Naive thymus-derived CD4-positive, alpha-beta T cell (primary cell): ENCODE measurements around the gene SNX9. TPM values are rescaled to one million over a fixed set of nuclear protein-coding genes. Genes with fewer than 3 reads are reported as not detected.

Experiments used
- ATAC-seq: fragments of 150-1000 bp; cut with Tn5 transposase; 2 replicates; pipeline ENCODE4 v1.10.0; 2021; ENCODE audit warnings: mild to moderate bottlenecking, moderate library complexity
- CTCF ChIA-PET: fragments of 350-600 bp; sonication (Branson Sonifier 250); formaldehyde crosslinking; loops from one replicate; lab custom pipeline; 2021; ENCODE audit warnings: antibody characterized with exemption; lab: Charles Lee
- POLR2A ChIA-PET: fragments of 350-600 bp; sonication (Branson Sonifier 250); formaldehyde crosslinking; loops from one replicate; lab custom pipeline; 2021; ENCODE audit warnings: antibody characterized with exemption, inconsistent platforms; lab: Charles Lee
- DNase-seq, 9 donors: peaks; one replicate each; pipeline versions ENCODE4 v3.0.0 to v3.0.0-alpha.2; 2020 to 2022; ENCODE audit warnings: mixed read lengths in 1 of 9
- H3K27ac ChIP-seq: one replicate; pipeline ENCODE4 v1.7.0; 2013; ENCODE audit warnings: mild to moderate bottlenecking, low read depth, low read length, moderate library complexity
- H3K27me3 ChIP-seq, 2 donors: one replicate each; pipeline ENCODE4 v1.7.0; 2013; ENCODE audit warnings: low read length in 2 of 2, mild to moderate bottlenecking in 2 of 2, moderate library complexity in 2 of 2; ENCODE audit not compliant: control insufficient read depth in 2 of 2, insufficient read depth in 2 of 2
- H3K36me3 ChIP-seq, 3 experiments: 1 replicate in 2 of 3; 2 replicates in 1 of 3; pipeline ENCODE4 v1.7.0; 2013; ENCODE audit warnings: low read length in 3 of 3, mild to moderate bottlenecking in 3 of 3, moderate library complexity in 1 of 3; ENCODE audit not compliant: insufficient read depth in 3 of 3, control insufficient read depth in 2 of 3
- H3K4me1 ChIP-seq, 2 donors: one replicate each; pipeline ENCODE4 v1.7.0; 2013; ENCODE audit warnings: low read length in 2 of 2, mild to moderate bottlenecking in 2 of 2, moderate library complexity in 1 of 2; ENCODE audit not compliant: control insufficient read depth in 2 of 2, insufficient read depth in 2 of 2
- H3K4me3 ChIP-seq: 2 replicates; pipeline ENCODE4 v1.7.0; 2013; ENCODE audit warnings: mild to moderate bottlenecking, low read length
- H3K9me3 ChIP-seq, 3 experiments: 1 replicate in 2 of 3; 2 replicates in 1 of 3; pipeline ENCODE4 v1.7.0; 2013; ENCODE audit warnings: low read length in 3 of 3; ENCODE audit not compliant: control insufficient read depth in 2 of 3
- H3K27ac Mint-ChIP-seq, 9 donors: one replicate each; pipeline ENCODE4 v1.8.0; 2020 to 2022; ENCODE audit warnings: mixed read lengths in 9 of 9, mild to moderate bottlenecking in 8 of 9, moderate library complexity in 5 of 9, inconsistent platforms in 2 of 9
- H3K27me3 Mint-ChIP-seq, 5 donors: one replicate each; pipeline ENCODE4 v1.8.0; 2021 to 2022; ENCODE audit warnings: mixed read lengths in 5 of 5, mild to moderate bottlenecking in 1 of 5
- H3K36me3 Mint-ChIP-seq, 5 donors: one replicate each; pipeline ENCODE4 v1.8.0; 2020 to 2022; ENCODE audit warnings: mixed read lengths in 5 of 5, mild to moderate bottlenecking in 3 of 5, inconsistent platforms in 1 of 5
- H3K4me1 Mint-ChIP-seq, 7 donors: one replicate each; pipeline ENCODE4 v1.8.0; 2020 to 2022; ENCODE audit warnings: mixed read lengths in 7 of 7, mild to moderate bottlenecking in 3 of 7, inconsistent platforms in 1 of 7
- H3K4me3 Mint-ChIP-seq, 10 donors: one replicate each; pipeline ENCODE4 v1.8.0; 2020 to 2022; ENCODE audit warnings: mild to moderate bottlenecking in 10 of 10, mixed read lengths in 10 of 10, moderate library complexity in 6 of 10, inconsistent platforms in 2 of 10
- H3K9me3 Mint-ChIP-seq, 11 donors: one replicate each; pipeline ENCODE4 v1.8.0; 2020 to 2022; ENCODE audit warnings: mixed read lengths in 11 of 11, mild to moderate bottlenecking in 4 of 11, inconsistent platforms in 1 of 11, moderate library complexity in 1 of 11
- intact Hi-C, 2 donors: fragments of 100-400 bp; cut with micrococcal nuclease; formaldehyde crosslinking; loops; one replicate each; pipeline ENCODE4 v1.15.1; 2023
- polyA plus RNA-seq, 2 donors: library from polyadenylated mRNA; unstranded; fragments of 300-500 nt; fragmentation: Illumina TruSeq; gene quantifications; one replicate each; pipeline ENCODE4 v1.2.3, GENCODE V29; 2021
- total RNA-seq, 6 experiments: library from RNA in 5 of 6; stranded (reverse) in 5 of 6; gene quantifications; 1 replicate in 5 of 6; 2 replicates in 1 of 6; pipeline ENCODE4 v1.2.3 and lab custom pipeline; 2021 to 2026

The SNX9 gene
- total and polyA plus RNA-seq, 7 experiments from 2014 or later: 13.4 to 51.5 (median 36.4) TPM

DNA sequence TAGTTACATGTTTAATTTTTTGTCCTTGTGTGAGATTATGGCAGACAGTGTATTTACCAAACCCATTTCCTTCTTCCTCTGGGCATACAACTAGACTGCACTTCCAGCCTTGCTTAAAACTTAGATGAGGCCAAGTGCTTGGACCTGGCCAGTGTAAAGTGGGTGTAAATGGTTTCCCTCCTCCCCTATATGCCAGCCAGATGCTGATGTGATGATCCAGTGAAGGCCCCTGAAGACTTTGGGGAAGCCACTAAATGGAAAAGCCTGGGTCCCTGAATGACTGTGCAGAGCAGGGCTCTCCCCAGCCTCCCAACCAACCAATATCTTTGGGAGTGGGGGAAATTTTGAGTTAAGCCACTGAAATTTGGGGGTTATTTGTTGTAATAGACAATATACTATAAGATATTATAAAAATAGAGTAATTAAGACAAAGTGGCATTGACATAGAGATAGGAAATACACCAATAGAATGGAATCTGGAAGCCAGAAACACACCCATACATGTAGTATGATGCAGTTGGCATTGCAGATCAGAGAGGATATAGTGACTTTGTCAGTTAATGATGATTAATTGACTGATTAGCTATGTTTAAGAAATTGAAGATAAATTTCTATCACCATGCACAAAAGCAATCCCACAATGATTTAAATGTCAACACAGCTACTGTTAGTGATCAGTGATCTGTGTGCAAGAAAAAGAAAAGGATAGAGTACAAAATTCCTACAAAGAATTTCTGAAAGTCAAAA is 10.4 kb upstream of the SNX9 start:
- H3K9me3 ChIP-seq: peaks cover 0 to 9% (median 0%) of the 10 kb centered on the region in 3 experiments
- no peaks in the 10 kb centered on the region for H3K27me3 ChIP-seq
- no peaks in the 10 kb centered on the region for H3K36me3 ChIP-seq
- H3K4me3 ChIP-seq: no peak overlapping the region
- H3K9me3 Mint-ChIP-seq: peaks cover 0 to 23% (median 9%) of the 10 kb centered on the region in 11 donors
- no peak overlapping the region for H3K27ac ChIP-seq
- no peak for DNase-seq
- H3K36me3 Mint-ChIP-seq: peaks cover 0 to 11% (median 5%) of the 10 kb centered on the region in 5 donors
- ChIA-PET POLR2A (interaction anchor here (1.4 kb wide), 2 partner anchors 10 to 48 kb away, joined by 3 to 4 read pairs; no protein-coding TSS in a partner anchor), CTCF (interaction anchor here (0.9 to 1.2 kb wide), 2 partner anchors 8 to 61 kb away, joined by 3 read pairs; no protein-coding TSS in a partner anchor)
- intact Hi-C loops: no loop called here
- peaks cover 19 to 64% (median 58%) of the 10 kb centered on the region in 7 donors for H3K4me1 Mint-ChIP-seq
- peak overlapping the region in 8 of 9 donors; percentile 30 to 91 (median 86) for H3K27ac Mint-ChIP-seq
- peaks cover 0 to 41% of the 10 kb centered on the region in 2 donors for H3K4me1 ChIP-seq
- H3K27me3 Mint-ChIP-seq: peaks cover 0 to 47% (median 0%) of the 10 kb centered on the region in 5 donors
- ATAC-seq: no peak
- peak overlapping the region in 3 of 10 donors; percentile 9 to 46 (median 29) for H3K4me3 Mint-ChIP-seq

DNA sequence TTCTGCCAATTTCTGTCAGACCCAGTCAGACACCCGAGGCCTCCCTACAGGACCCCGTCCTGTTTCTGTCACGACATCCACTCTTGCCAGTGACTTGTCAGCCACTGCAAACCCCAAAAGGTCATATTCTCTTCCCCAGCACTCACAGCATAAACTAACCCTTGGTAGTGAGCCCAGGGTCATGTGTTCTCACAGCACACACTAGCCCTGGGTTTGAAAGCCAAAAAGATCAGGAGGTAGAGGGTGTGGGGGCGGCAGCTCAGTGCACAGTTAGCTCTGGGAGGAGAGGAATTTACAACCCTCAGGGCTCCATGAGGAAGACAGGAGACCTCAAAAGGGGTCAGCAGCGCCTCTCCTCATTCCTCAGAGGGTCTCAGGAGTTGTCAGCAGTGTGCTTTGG is 9.9 kb upstream of the SNX9 start:
- no peak for DNase-seq
- CTCF ChIA-PET: interaction anchor here (0.9 to 1.2 kb wide), 2 partner anchors 9 to 61 kb away, joined by 3 read pairs; no protein-coding TSS in a partner anchor

DNA sequence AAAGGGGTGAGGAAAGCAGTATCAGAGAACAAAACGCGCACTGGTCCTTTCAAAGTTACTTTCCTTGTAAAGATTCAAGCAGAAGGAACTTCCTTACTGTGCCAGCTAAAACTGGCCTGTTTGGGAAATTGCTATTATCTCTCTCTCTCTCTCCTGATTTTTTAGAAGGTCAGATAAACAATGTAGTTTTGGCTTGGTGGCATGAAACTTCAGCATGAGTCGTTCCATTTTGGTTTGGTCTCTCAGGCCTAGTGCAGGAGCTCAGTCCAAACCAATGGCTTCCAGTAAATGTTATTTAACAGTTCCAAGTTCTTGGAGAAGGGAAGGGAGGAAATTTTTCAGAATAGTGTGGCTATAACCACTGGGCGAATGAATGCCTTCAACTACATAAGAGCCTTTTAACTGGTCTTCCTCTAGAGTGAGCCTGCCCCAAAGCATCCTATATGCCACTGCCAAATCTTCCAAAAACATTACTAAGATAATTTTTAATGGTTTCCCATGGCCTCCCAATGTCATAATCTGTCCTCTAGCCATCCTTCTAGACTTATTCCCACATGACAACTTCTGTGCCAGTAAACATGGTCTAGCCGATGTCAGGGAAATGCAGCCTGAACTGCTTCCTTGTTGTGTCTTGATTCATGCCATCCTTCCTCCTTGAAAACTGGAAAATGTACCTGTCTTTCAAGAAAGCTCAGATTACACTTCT is 9.1 kb upstream of the SNX9 start:
- intact Hi-C loops: loop anchor here in 1 of 2 donors (1.0 to 2.0 kb wide), 4 partner anchors 8 to 59 kb away; no protein-coding TSS in a partner anchor
- no peaks in the 10 kb centered on the region for H3K36me3 ChIP-seq
- H3K9me3 ChIP-seq: peaks cover 0 to 3% (median 0%) of the 10 kb centered on the region in 3 experiments
- Mint-ChIP-seq H3K9me3 (peaks cover 0 to 19% (median 6%) of the 10 kb centered on the region in 11 donors), H3K4me3 (peak overlapping the region in 5 of 10 donors; percentile 11 to 72 (median 70)), H3K4me1 (peaks cover 22 to 75% (median 68%) of the 10 kb centered on the region in 7 donors), H3K27ac (peak overlapping the region in 8 of 9 donors; percentile 85 to 92 (median 89)), H3K27me3 (peaks cover 0 to 50% (median 0%) of the 10 kb centered on the region in 5 donors), H3K36me3 (peaks cover 0 to 6% (median 2%) of the 10 kb centered on the region in 5 donors)
- ATAC-seq: no peak
- peak overlapping the region; percentile 54 for H3K27ac ChIP-seq
- POLR2A ChIA-PET: interaction anchor here (1.0 to 1.4 kb wide), 2 partner anchors 30 to 50 kb away, joined by 3 to 6 read pairs; no protein-coding TSS in a partner anchor
- H3K27me3 ChIP-seq: no peaks in the 10 kb centered on the region
- no peak overlapping the region for H3K4me3 ChIP-seq
- peaks cover 0 to 41% of the 10 kb centered on the region in 2 donors for H3K4me1 ChIP-seq
- no peak for DNase-seq
- CTCF ChIA-PET: no interaction called here

More for the DNA sequence above, 9.9 kb upstream of the SNX9 start:
- peak overlapping the region in 3 of 10 donors; percentile 26 to 72 (median 46) for H3K4me3 Mint-ChIP-seq
- H3K27me3 Mint-ChIP-seq: peaks cover 0 to 48% (median 0%) of the 10 kb centered on the region in 5 donors
- H3K27ac ChIP-seq: no peak overlapping the region
- POLR2A ChIA-PET: interaction anchor here (1.0 to 1.4 kb wide), 2 partner anchors 31 to 49 kb away, joined by 3 to 6 read pairs; no protein-coding TSS in a partner anchor
- peaks cover 0 to 11% (median 5%) of the 10 kb centered on the region in 5 donors for H3K36me3 Mint-ChIP-seq
- peak overlapping the region in 8 of 9 donors; percentile 29 to 91 (median 86) for H3K27ac Mint-ChIP-seq
- intact Hi-C loops: no loop called here
- ATAC-seq: no peak
- peaks cover 0 to 19% (median 9%) of the 10 kb centered on the region in 11 donors for H3K9me3 Mint-ChIP-seq
- H3K4me3 ChIP-seq: no peak overlapping the region
- H3K4me1 Mint-ChIP-seq: peaks cover 19 to 68% (median 61%) of the 10 kb centered on the region in 7 donors
- H3K4me1 ChIP-seq: peaks cover 0 to 41% of the 10 kb centered on the region in 2 donors
- H3K9me3 ChIP-seq: peaks cover 0 to 9% (median 0%) of the 10 kb centered on the region in 3 experiments
- H3K36me3 ChIP-seq: no peaks in the 10 kb centered on the region
- H3K27me3 ChIP-seq: no peaks in the 10 kb centered on the region

DNA sequence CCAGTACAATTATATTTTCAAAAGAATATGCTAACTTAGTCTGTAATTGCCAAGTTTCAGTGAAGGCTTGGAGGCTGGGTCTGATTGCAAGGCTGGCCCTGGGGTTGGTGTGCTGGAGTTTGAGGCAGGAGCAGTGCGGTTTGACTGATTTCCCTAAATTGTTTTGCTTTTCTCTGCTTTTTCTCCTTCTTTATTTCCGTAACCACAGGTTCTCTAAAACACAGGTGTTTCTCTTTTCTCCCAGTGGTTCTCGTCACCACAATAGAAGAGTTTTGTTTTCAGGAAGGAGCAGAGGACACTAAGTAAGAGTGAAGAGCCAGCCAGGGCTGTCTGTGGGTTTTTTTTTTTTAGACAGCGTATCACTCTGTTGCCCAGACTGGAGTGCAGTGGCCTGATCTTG is 8.2 kb upstream of the SNX9 start:
- no peaks in the 10 kb centered on the region for H3K9me3 ChIP-seq
- POLR2A ChIA-PET: interaction anchor here (0.9 to 1.4 kb wide), 2 partner anchors 51 to 54 kb away, joined by 4 to 6 read pairs; no protein-coding TSS in a partner anchor
- DNase-seq (peak in 7 of 9 donors; percentile 48 to 77 (median 70)), ATAC-seq (peak; percentile 85)
- Mint-ChIP-seq H3K27me3 (peaks cover 0 to 52% (median 0%) of the 10 kb centered on the region in 5 donors), H3K9me3 (peaks cover 0 to 9% (median 0%) of the 10 kb centered on the region in 11 donors), H3K36me3 (peaks cover 0 to 5% (median 0%) of the 10 kb centered on the region in 5 donors), H3K4me1 (peaks cover 22 to 85% (median 76%) of the 10 kb centered on the region in 7 donors), H3K4me3 (peak overlapping the region; percentile 8 to 78 (median 66)), H3K27ac (peak overlapping the region; percentile 47 to 96 (median 90))
- H3K4me1 ChIP-seq: peaks cover 0 to 41% of the 10 kb centered on the region in 2 donors
- no peak overlapping the region for H3K4me3 ChIP-seq
- intact Hi-C loops: loop anchor here in 1 of 2 donors (1.0 to 2.0 kb wide), 4 partner anchors 7 to 58 kb away; no protein-coding TSS in a partner anchor
- CTCF ChIA-PET: interaction anchor here (0.6 to 1.6 kb wide), 2 partner anchors 58 to 183 kb away, joined by 3 to 8 read pairs; no protein-coding TSS in a partner anchor
- peak overlapping the region; percentile 54 for H3K27ac ChIP-seq
- H3K36me3 ChIP-seq: no peaks in the 10 kb centered on the region
- H3K27me3 ChIP-seq: no peaks in the 10 kb centered on the region

DNA sequence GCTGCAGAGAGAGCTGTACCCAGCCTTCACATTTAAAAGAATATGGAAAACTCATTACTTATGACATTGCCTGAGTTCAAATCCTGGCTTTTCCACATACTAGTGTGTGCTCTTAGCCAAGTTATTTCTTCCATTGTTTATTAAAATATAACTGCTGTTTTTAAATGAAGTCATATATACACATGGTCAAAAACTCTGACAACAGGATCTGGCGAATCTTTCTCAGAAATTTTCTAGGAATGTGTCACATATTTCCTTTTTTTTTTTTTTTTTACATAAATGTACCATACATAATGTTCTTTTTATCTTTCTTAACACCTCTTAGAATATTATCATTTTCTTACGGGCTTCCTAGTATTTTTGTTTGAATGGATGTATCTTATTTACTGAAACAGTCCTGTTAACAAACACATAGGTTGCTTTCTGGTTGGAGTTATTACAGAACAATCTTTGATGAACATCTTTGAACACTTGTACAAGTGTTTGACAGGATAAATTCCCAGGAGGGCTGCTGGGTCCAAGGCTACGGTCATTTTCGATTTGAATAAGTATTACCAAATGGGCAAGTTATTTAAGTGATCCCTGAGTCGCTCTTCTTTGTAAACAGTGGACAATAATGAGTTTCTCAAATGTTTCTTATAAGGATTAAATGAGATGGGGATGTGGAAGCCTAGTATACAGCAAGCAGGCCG is 1.6 kb upstream of the SNX9 start:
- peaks cover 15 to 76% (median 64%) of the 10 kb centered on the region in 7 donors for H3K4me1 Mint-ChIP-seq
- H3K27me3 ChIP-seq: no peaks in the 10 kb centered on the region
- H3K4me1 ChIP-seq: peaks cover 9 to 17% of the 10 kb centered on the region in 2 donors
- intact Hi-C loops: loop anchor here (1.0 to 10.0 kb wide), 7 partner anchors 7 to 1221 kb away; partner anchors contain the start of genes GTF2H5 (in 2 of the 2), SERAC1 (in 2 of the 2), SYNJ2 (in 1 of the 2) and TAGAP (in 1 of the 2)
- no peaks in the 10 kb centered on the region for H3K9me3 ChIP-seq
- H3K27ac Mint-ChIP-seq: peak overlapping the region; percentile 21 to 99 (median 92)
- H3K27me3 Mint-ChIP-seq: peaks cover 0 to 54% (median 0%) of the 10 kb centered on the region in 5 donors
- ATAC-seq: no peak
- H3K4me3 ChIP-seq: no peak overlapping the region
- peaks cover 0 to 5% (median 0%) of the 10 kb centered on the region in 5 donors for H3K36me3 Mint-ChIP-seq
- no peak for DNase-seq
- peak overlapping the region; percentile 57 to 95 (median 75) for H3K4me3 Mint-ChIP-seq
- H3K36me3 ChIP-seq: no peaks in the 10 kb centered on the region
- peaks cover 0 to 5% (median 0%) of the 10 kb centered on the region in 11 donors for H3K9me3 Mint-ChIP-seq
- peak overlapping the region; percentile 81 for H3K27ac ChIP-seq
- ChIA-PET POLR2A (interaction anchor here (1.0 to 1.1 kb wide), 3 partner anchors 11 to 71 kb away, joined by 3 read pairs; no protein-coding TSS in a partner anchor), CTCF (interaction anchor here (0.7 kb wide), 1 partner anchor 56 kb away, joined by 3 read pairs; no protein-coding TSS in a partner anchor)
